ENCODE data around the gene CIB2.
A peak's percentile ranks its signal among the peaks of the same experiment; 100 is the strongest.

CIB2 gene

GRCh38 chr15:78149068-78149804 lies 18.0 kb upstream of the CIB2 start, which contains the start of gene IDH3A:
TSS of gene IDH3A (plus strand) at chr15:78149362. CDS start at chr15:78149404, 42 bp downstream.
- peak within 1 kb of the TSS; percentile 90 to 98 for H3K4me3 ChIP-seq (ENCODE audit: low read length in 2 of 2)
- H2BK5ac ChIP-seq (ENCODE audit: low read length): no peak within 1 kb of the TSS
- H2AFZ ChIP-seq (ENCODE audit: low read length): peak within 1 kb of the TSS; percentile 99
- no peak within 1 kb of the TSS for H2BK15ac ChIP-seq (ENCODE audit: low read length)
- peak within 1 kb of the TSS; percentile 76 for H3K23ac ChIP-seq (ENCODE audit: low read depth, low read length, poor library complexity)
- peak within 1 kb of the TSS; percentile 93 for H3K18ac ChIP-seq (ENCODE audit: low read length)
- no peak within 1 kb of the TSS for H3K27ac ChIP-seq (replicated peaks; ENCODE audit: low read length)
- no peak within 1 kb of the TSS for H2BK12ac ChIP-seq (ENCODE audit: low read length)
- H3K9ac ChIP-seq (ENCODE audit: low read depth, low read length, poor library complexity): peak within 1 kb of the TSS; percentile 99
- H3K36me3 ChIP-seq (replicated peaks in 1 of 2; ENCODE audit: control insufficient read depth in 2 of 2, insufficient read depth in 2 of 2, low read length in 2 of 2): no peaks in the 10 kb centered on the region
- peak within 1 kb of the TSS; percentile 66 for H3K4me2 ChIP-seq (ENCODE audit: insufficient read depth, low read length, poor library complexity, severe bottlenecking)
- no peak within 1 kb of the TSS for H4K91ac ChIP-seq (ENCODE audit: low read depth, low read length, poor library complexity)
- no CpG with 5 or more reads among the region's 79 CpGs for WGBS, 2 donors (ENCODE audit: extremely low coverage in 2 of 2, insufficient read length in 2 of 2, insufficient replicate concordance in 1 of 2)
- peaks cover 0 to 10% (median 0%) of the 10 kb centered on the region in 3 experiments for H3K27me3 ChIP-seq (ENCODE audit: control insufficient read depth in 3 of 3, insufficient read depth in 3 of 3, low read depth in 1 of 3, low read length in 3 of 3)
- H3K14ac ChIP-seq (ENCODE audit: low read length): peak within 1 kb of the TSS; percentile 97
- DNase-seq (ENCODE audit: low spot score): peak; percentile 95
- no peaks in the 10 kb centered on the region for H3K79me1 ChIP-seq (ENCODE audit: low read depth, low read length)
- peaks cover 3 to 6% of the 10 kb centered on the region in 2 donors for H3K4me1 ChIP-seq (ENCODE audit: control insufficient read depth in 2 of 2, insufficient read depth in 1 of 2, low read depth in 1 of 2, low read length in 2 of 2)
- no peak within 1 kb of the TSS for H4K8ac ChIP-seq (ENCODE audit: low read depth, low read length)
- no peaks in the 10 kb centered on the region for H3K9me3 ChIP-seq (replicated peaks in 1 of 2; ENCODE audit: control insufficient read depth in 2 of 2, insufficient read depth in 1 of 2, low read depth in 1 of 2, low read length in 2 of 2)
- H2AK5ac ChIP-seq (ENCODE audit: low read depth, low read length): no peak within 1 kb of the TSS
- H2BK120ac ChIP-seq (ENCODE audit: low read depth, low read length): no peak within 1 kb of the TSS
- no peak within 1 kb of the TSS for H3K4ac ChIP-seq (ENCODE audit: low read length)

GRCh38 chr15:78148392-78149067 lies 17.3 kb upstream of the CIB2 start:
- H3K27ac ChIP-seq (replicated peaks; ENCODE audit: low read length): no peak overlapping the region
- WGBS, 2 donors (ENCODE audit: extremely low coverage in 2 of 2, insufficient read length in 2 of 2, insufficient replicate concordance in 1 of 2): no CpG with 5 or more reads among the region's 14 CpGs

GRCh38 chr15:78147566-78147965 lies 16.3 kb upstream of the CIB2 start:
- H3K18ac ChIP-seq (ENCODE audit: low read length): no peak overlapping the region

More at GRCh38 chr15:78148392-78149067, 17.3 kb upstream of the CIB2 start:
- no peak overlapping the region for H2BK15ac ChIP-seq (ENCODE audit: low read length)
- no peaks in the 10 kb centered on the region for H3K79me1 ChIP-seq (ENCODE audit: low read depth, low read length)
- H3K27me3 ChIP-seq (ENCODE audit: control insufficient read depth in 3 of 3, insufficient read depth in 3 of 3, low read depth in 1 of 3, low read length in 3 of 3): peaks cover 0 to 10% (median 0%) of the 10 kb centered on the region in 3 experiments
- H3K9ac ChIP-seq (ENCODE audit: low read depth, low read length, poor library complexity): no peak overlapping the region
- H2AK5ac ChIP-seq (ENCODE audit: low read depth, low read length): no peak overlapping the region
- H3K4ac ChIP-seq (ENCODE audit: low read length): no peak overlapping the region
- no peak overlapping the region for H4K8ac ChIP-seq (ENCODE audit: low read depth, low read length)
- no peaks in the 10 kb centered on the region for H3K36me3 ChIP-seq (replicated peaks in 1 of 2; ENCODE audit: control insufficient read depth in 2 of 2, insufficient read depth in 2 of 2, low read length in 2 of 2)
- H3K9me3 ChIP-seq (replicated peaks in 1 of 2; ENCODE audit: control insufficient read depth in 2 of 2, insufficient read depth in 1 of 2, low read depth in 1 of 2, low read length in 2 of 2): no peaks in the 10 kb centered on the region
- H3K4me1 ChIP-seq (ENCODE audit: control insufficient read depth in 2 of 2, insufficient read depth in 1 of 2, low read depth in 1 of 2, low read length in 2 of 2): peaks cover 3 to 6% of the 10 kb centered on the region in 2 donors
- H2BK5ac ChIP-seq (ENCODE audit: low read length): no peak overlapping the region
- H3K23ac ChIP-seq (ENCODE audit: low read depth, low read length, poor library complexity): no peak overlapping the region
- peak overlapping the region; percentile 75 to 90 for H3K4me3 ChIP-seq (ENCODE audit: low read length in 2 of 2)
- H2BK12ac ChIP-seq (ENCODE audit: low read length): no peak overlapping the region
- no peak overlapping the region for H4K91ac ChIP-seq (ENCODE audit: low read depth, low read length, poor library complexity)
- peak overlapping the region; percentile 99 for H2AFZ ChIP-seq (ENCODE audit: low read length)
- no peak overlapping the region for H3K18ac ChIP-seq (ENCODE audit: low read length)
- H2BK120ac ChIP-seq (ENCODE audit: low read depth, low read length): no peak overlapping the region
- peak overlapping the region; percentile 43 for H3K4me2 ChIP-seq (ENCODE audit: insufficient read depth, low read length, poor library complexity, severe bottlenecking)
- no peak overlapping the region for H3K14ac ChIP-seq (ENCODE audit: low read length)
- DNase-seq (ENCODE audit: low spot score): no peak

More at GRCh38 chr15:78147566-78147965, 16.3 kb upstream of the CIB2 start:
- Histone ChIP-seq H3K9me3 (replicated peaks in 1 of 2; ENCODE audit: control insufficient read depth in 2 of 2, insufficient read depth in 1 of 2, low read depth in 1 of 2, low read length in 2 of 2) (no peaks in the 10 kb centered on the region), H3K27ac (replicated peaks; ENCODE audit: low read length) (no peak overlapping the region), H3K14ac (ENCODE audit: low read length) (no peak overlapping the region), H2BK15ac (ENCODE audit: low read length) (no peak overlapping the region), H3K36me3 (replicated peaks in 1 of 2; ENCODE audit: control insufficient read depth in 2 of 2, insufficient read depth in 2 of 2, low read length in 2 of 2) (no peaks in the 10 kb centered on the region), H3K23ac (ENCODE audit: low read depth, low read length, poor library complexity) (no peak overlapping the region), H3K79me1 (ENCODE audit: low read depth, low read length) (no peaks in the 10 kb centered on the region), H3K27me3 (ENCODE audit: control insufficient read depth in 3 of 3, insufficient read depth in 3 of 3, low read depth in 1 of 3, low read length in 3 of 3) (peaks cover 0 to 10% (median 0%) of the 10 kb centered on the region in 3 experiments), H3K4me3 (ENCODE audit: low read length in 2 of 2) (peak overlapping the region in 1 of 2 donors; percentile 14), H2AFZ (ENCODE audit: low read length) (no peak overlapping the region), H3K4me1 (ENCODE audit: control insufficient read depth in 2 of 2, insufficient read depth in 1 of 2, low read depth in 1 of 2, low read length in 2 of 2) (peaks cover 3 to 6% of the 10 kb centered on the region in 2 donors), H3K9ac (ENCODE audit: low read depth, low read length, poor library complexity) (no peak overlapping the region), H2BK120ac (ENCODE audit: low read depth, low read length) (no peak overlapping the region), H4K91ac (ENCODE audit: low read depth, low read length, poor library complexity) (no peak overlapping the region), H3K4me2 (ENCODE audit: insufficient read depth, low read length, poor library complexity, severe bottlenecking) (no peak overlapping the region), H2BK12ac (ENCODE audit: low read length) (no peak overlapping the region), H4K8ac (ENCODE audit: low read depth, low read length) (no peak overlapping the region), H2BK5ac (ENCODE audit: low read length) (no peak overlapping the region), H3K4ac (ENCODE audit: low read length) (no peak overlapping the region), H2AK5ac (ENCODE audit: low read depth, low read length) (no peak overlapping the region)
- no CpG with 5 or more reads among the region's 6 CpGs for WGBS, 2 donors (ENCODE audit: extremely low coverage in 2 of 2, insufficient read length in 2 of 2, insufficient replicate concordance in 1 of 2)
- no peak for DNase-seq (ENCODE audit: low spot score)

All from neuronal stem cell (in vitro differentiated cells).